Nephron (organoid): ENCODE data around the gene CROCC2.
A peak's percentile ranks its signal among the peaks of the same experiment; 100 is the strongest.

ENCODE experiments used
- H3K27ac Mint-ChIP-seq, 3 experiments: 2 replicates each; pipeline ENCODE4 v1.8.0; 2020; ENCODE audit warnings: mixed read lengths in 3 of 3, mild to moderate bottlenecking in 2 of 3, moderate library complexity in 1 of 3
- H3K27me3 Mint-ChIP-seq: 2 replicates; pipeline ENCODE4 v1.8.0; 2021; ENCODE audit warnings: low read depth, mild to moderate bottlenecking, moderate library complexity, mixed read lengths
- H3K36me3 Mint-ChIP-seq: 2 replicates; pipeline ENCODE4 v1.8.0; 2020; ENCODE audit warnings: low read depth, mixed read lengths
- H3K4me1 Mint-ChIP-seq: 2 replicates; pipeline ENCODE4 v1.8.0; 2020; ENCODE audit warnings: mixed read lengths
- H3K4me3 Mint-ChIP-seq, 3 experiments: 2 replicates each; pipeline ENCODE4 v1.8.0; 2020; ENCODE audit warnings: mild to moderate bottlenecking in 3 of 3, mixed read lengths in 3 of 3, moderate library complexity in 2 of 3
- H3K9me3 Mint-ChIP-seq: 2 replicates; pipeline ENCODE4 v1.8.0; 2020; ENCODE audit warnings: mixed read lengths
- CTCF ChIP-seq, 3 experiments: fragments of 200-600 bp; sonication (generic); IDR thresholded peaks; one replicate each; pipeline ENCODE4 v1.5.0; 2021; ENCODE audit warnings: antibody characterized with exemption in 3 of 3; ENCODE audit not compliant: unreplicated experiment in 3 of 3

The CROCC2 gene

GRCh38 chr2:240927390-240927781 is 21.2 kb downstream of the CROCC2 start:
- no peaks in the 10 kb centered on the region for H3K36me3 Mint-ChIP-seq
- peaks cover 9% of the 10 kb centered on the region for H3K9me3 Mint-ChIP-seq
- peaks cover 11% of the 10 kb centered on the region for H3K27me3 Mint-ChIP-seq
- H3K4me3 Mint-ChIP-seq, result no peak overlapping the region
- TF ChIP-seq CTCF (IDR thresholded peaks at IDR 0.05; ENCODE audit: unreplicated experiment in 3 of 3), result no peak
- H3K4me1 Mint-ChIP-seq, result peaks cover 5% of the 10 kb centered on the region
- peak overlapping the region in 1 of 3 experiments; percentile 3 for H3K27ac Mint-ChIP-seq

- peaks cover 5% of the 10 kb centered on the region for H3K4me1 Mint-ChIP-seq
- no peak for TF ChIP-seq CTCF (IDR thresholded peaks at IDR 0.05; ENCODE audit: unreplicated experiment in 3 of 3)
- no peaks in the 10 kb centered on the region for H3K36me3 Mint-ChIP-seq
- peaks cover 11% of the 10 kb centered on the region for H3K27me3 Mint-ChIP-seq
- no peak overlapping the region for H3K27ac Mint-ChIP-seq
- H3K4me3 Mint-ChIP-seq, result no peak overlapping the region
- H3K9me3 Mint-ChIP-seq, result peaks cover 9% of the 10 kb centered on the region
Measured at GRCh38 chr2:240928476-240929363, 22.6 kb downstream of the CROCC2 start.

GRCh38 chr2:240929364-240930095 is 23.4 kb downstream of the CROCC2 start:
- Mint-ChIP-seq H3K27me3 (peaks cover 11% of the 10 kb centered on the region), H3K4me1 (peaks cover 5% of the 10 kb centered on the region), H3K27ac (no peak overlapping the region), H3K9me3 (peaks cover 9% of the 10 kb centered on the region), H3K36me3 (no peaks in the 10 kb centered on the region), H3K4me3 (no peak overlapping the region)
- no peak for TF ChIP-seq CTCF (IDR thresholded peaks at IDR 0.05; ENCODE audit: unreplicated experiment in 3 of 3)

- Mint-ChIP-seq H3K27ac (no peak overlapping the region), H3K4me1 (peaks cover 5% of the 10 kb centered on the region), H3K9me3 (peaks cover 9% of the 10 kb centered on the region), H3K27me3 (peaks cover 11% of the 10 kb centered on the region), H3K4me3 (no peak overlapping the region), H3K36me3 (no peaks in the 10 kb centered on the region)
- no peak for TF ChIP-seq CTCF (IDR thresholded peaks at IDR 0.05; ENCODE audit: unreplicated experiment in 3 of 3)
Measured at GRCh38 chr2:240930096-240930630, 24.0 kb downstream of the CROCC2 start.

- peaks cover 11% of the 10 kb centered on the region for H3K27me3 Mint-ChIP-seq
- H3K36me3 Mint-ChIP-seq, result no peaks in the 10 kb centered on the region
- TF ChIP-seq CTCF (IDR thresholded peaks at IDR 0.05; ENCODE audit: unreplicated experiment in 3 of 3), result no peak
- H3K4me1 Mint-ChIP-seq, result peaks cover 5% of the 10 kb centered on the region
- H3K27ac Mint-ChIP-seq, result no peak overlapping the region
- peaks cover 9% of the 10 kb centered on the region for H3K9me3 Mint-ChIP-seq
- no peak overlapping the region for H3K4me3 Mint-ChIP-seq
Measured at GRCh38 chr2:240930631-240931318, 24.6 kb downstream of the CROCC2 start.
